GM18505 (cell line): ENCODE data around the gene IGSF9B.

Experiments
- ATAC-seq: cut with Tn5 transposase; IDR thresholded peaks from one replicate; pipeline ENCODE4 v1.9.1; 2021; ENCODE audit not compliant: unreplicated experiment
- POLR2A ChIP-seq: IDR thresholded peaks from 4 replicates; pipeline ENCODE4 v1.6.1; 2011; ENCODE audit warnings: borderline replicate concordance; ENCODE audit not compliant: insufficient read depth, insufficient read length; ENCODE audit errors: extremely low read depth

Gene IGSF9B

GRCh38 chr11:133919330-133920108 is 37.2 kb downstream of the IGSF9B start:
- ATAC-seq: no peak
- no peak for TF ChIP-seq POLR2A

GRCh38 chr11:133918608-133919260 is 38.0 kb downstream of the IGSF9B start:
- no peak for TF ChIP-seq POLR2A
- ATAC-seq: no peak

- no peak for ATAC-seq
Measured at GRCh38 chr11:133917921-133918607, 38.7 kb downstream of the IGSF9B start.

GRCh38 chr11:133916784-133917440 is 39.9 kb downstream of the IGSF9B start:
- ATAC-seq: no peak

More at GRCh38 chr11:133917921-133918607, 38.7 kb downstream of the IGSF9B start:
- no peak for TF ChIP-seq POLR2A

GRCh38 chr11:133913761-133914160 is 43.0 kb downstream of the IGSF9B start:
- no peak for TF ChIP-seq POLR2A

More at GRCh38 chr11:133916784-133917440, 39.9 kb downstream of the IGSF9B start:
- TF ChIP-seq POLR2A: no peak

GRCh38 chr11:133911171-133911570 is 45.6 kb downstream of the IGSF9B start:
- no peak for TF ChIP-seq POLR2A
- no peak for ATAC-seq

More at GRCh38 chr11:133913761-133914160, 43.0 kb downstream of the IGSF9B start:
- no peak for ATAC-seq

GRCh38 chr11:133910101-133910500 is 46.7 kb downstream of the IGSF9B start:
- TF ChIP-seq POLR2A: no peak
- no peak for ATAC-seq

- no peak for TF ChIP-seq POLR2A
Measured at GRCh38 chr11:133908827-133909226, 47.9 kb downstream of the IGSF9B start.

GRCh38 chr11:133907841-133908241 is 48.9 kb downstream of the IGSF9B start:
- TF ChIP-seq POLR2A: no peak
- no peak for ATAC-seq

More at GRCh38 chr11:133908827-133909226, 47.9 kb downstream of the IGSF9B start:
- no peak for ATAC-seq

- TF ChIP-seq POLR2A: no peak
- no peak for ATAC-seq
Measured at GRCh38 chr11:133907216-133907615, 49.6 kb downstream of the IGSF9B start.

GRCh38 chr11:133906746-133907145 is 50.0 kb downstream of the IGSF9B start:
- TF ChIP-seq POLR2A: no peak
- no peak for ATAC-seq

- no peak for TF ChIP-seq POLR2A
- ATAC-seq: no peak
Measured at GRCh38 chr11:133906241-133906640, 50.5 kb downstream of the IGSF9B start.

- no peak for TF ChIP-seq POLR2A
- ATAC-seq: peak; percentile 71
Measured at GRCh38 chr11:133905677-133906156, 51.1 kb downstream of the IGSF9B start.
